GM18511 (cell line): ENCODE measurements around the gene SEC14L6.
"Not testable (repeated sequence)": the region's sequence is repeated elsewhere in the genome, so short reads cannot be mapped to it uniquely, and the experiment has no call there.

Experiments used
- ATAC-seq: cut with Tn5 transposase; IDR thresholded peaks from one replicate; pipeline ENCODE4 v1.9.1; 2021; ENCODE audit warnings: mild to moderate bottlenecking, moderate library complexity; ENCODE audit not compliant: unreplicated experiment

SEC14L6 gene

DNA sequence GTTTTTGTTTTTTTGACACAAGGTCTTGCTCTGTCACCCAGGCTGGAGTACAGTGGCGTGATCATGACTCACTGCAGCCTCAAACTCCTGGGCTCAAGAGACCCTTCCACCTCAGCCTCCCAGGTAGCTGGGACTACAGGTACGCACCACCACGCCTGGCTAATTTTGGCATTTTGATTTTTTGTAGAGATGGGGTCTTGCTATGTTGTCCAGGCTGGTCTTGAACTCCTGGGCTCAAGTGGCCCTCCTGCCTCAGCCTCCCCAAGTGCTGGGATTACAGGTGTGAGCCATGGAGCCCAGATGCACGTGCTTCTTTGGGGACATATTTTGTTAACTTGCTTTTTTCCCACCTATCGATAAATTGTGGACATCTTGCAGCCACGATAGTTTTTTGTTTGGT, 20.7 kb upstream of the SEC14L6 start:
- not testable (repeated sequence) for ATAC-seq

GRCh38 chr22:30566125-30566524, 19.6 kb upstream of the SEC14L6 start:
- no peak for ATAC-seq

DNA sequence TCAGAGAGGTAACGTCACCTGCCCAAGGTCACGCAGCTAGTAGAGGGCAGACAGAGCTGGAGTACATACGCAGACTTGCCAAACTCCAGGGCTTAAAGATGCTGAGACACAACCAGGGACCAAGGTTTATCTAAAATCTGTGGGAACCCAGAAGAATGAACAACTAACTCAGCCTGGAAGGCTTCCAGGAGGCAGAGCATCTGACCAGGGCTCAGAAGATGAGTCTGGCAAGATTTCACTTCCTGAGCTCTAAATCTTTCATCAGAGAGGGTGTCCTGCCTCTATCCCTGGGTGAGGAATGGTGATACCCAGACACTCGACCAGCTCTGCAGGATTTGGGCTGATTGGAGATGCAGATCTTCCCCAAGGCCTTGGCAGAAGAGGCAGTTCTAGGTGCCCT, 18.8 kb upstream of the SEC14L6 start:
- no peak for ATAC-seq

DNA sequence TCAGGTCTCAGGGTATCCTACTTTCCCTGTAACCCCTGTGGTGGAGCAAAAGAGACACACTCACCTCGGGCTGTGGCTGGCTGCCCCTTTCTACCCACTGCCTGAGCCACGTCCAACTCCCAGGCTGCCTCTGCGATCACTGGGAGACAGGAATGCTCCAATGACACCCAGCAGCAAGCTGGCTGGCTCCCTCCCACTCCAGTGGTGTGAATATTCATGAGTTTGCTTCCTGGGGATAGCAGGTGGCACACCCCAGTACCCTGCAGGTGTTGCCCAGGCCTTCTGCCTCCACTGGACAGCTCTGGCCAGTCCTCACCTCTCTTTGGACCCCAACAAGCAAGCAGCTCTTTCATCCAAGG, 18.2 kb upstream of the SEC14L6 start:
- no peak for ATAC-seq

DNA sequence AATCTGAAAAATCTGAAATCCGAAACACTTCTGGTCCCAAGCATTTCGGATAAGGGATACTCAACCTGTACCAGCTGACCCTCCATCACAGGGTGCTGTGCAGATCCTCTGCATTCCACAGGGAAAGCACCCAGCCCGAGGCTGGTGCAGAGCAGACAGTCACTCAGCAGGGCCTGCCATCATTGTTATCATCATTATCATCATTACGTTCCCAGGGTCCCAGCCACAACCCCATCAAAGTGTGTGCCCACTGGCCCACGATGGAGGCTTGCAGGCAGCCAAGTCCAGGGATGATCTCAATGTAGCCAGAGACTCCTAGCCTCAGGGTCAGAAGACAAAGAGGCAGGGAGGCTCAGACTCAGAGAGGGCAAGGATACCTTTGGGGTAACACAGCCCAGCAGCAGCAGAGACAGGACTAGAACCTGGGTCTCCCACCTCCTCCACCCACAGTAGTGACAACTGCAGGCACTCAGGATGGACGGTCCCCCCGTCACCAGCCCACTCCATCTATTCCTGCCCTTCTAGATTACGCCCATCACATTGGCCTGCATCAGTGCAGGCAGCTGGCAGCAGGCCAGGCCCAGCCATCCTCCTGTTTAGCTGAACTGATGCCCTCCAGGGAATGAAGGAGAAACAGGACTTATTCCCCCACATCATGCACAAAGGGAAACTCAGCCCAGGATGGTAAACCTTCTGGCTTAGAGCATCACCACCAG, 17.7 kb upstream of the SEC14L6 start:
- no peak for ATAC-seq

DNA sequence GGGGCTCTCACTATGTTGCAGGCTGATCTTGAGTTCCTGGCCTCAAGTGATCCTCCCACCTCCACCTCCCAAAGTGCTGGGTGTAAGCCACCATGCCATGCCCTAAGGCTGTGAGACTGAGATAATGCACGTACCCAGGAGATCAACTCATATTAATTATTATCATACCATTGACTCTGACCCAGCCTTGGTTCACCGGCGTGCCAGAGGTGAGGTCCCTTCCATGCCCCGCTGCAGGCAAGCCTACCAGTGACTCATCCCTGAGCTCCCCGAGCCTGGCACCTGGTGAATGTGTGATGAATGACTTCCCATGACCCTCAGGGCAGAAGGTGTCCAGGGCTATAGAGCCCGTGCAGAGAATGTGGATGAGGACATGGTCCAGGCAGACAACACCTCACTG, 15.8 kb upstream of the SEC14L6 start:
- ATAC-seq, result no peak

GRCh38 chr22:30561402-30562189, 15.1 kb upstream of the SEC14L6 start:
- no peak for ATAC-seq

DNA sequence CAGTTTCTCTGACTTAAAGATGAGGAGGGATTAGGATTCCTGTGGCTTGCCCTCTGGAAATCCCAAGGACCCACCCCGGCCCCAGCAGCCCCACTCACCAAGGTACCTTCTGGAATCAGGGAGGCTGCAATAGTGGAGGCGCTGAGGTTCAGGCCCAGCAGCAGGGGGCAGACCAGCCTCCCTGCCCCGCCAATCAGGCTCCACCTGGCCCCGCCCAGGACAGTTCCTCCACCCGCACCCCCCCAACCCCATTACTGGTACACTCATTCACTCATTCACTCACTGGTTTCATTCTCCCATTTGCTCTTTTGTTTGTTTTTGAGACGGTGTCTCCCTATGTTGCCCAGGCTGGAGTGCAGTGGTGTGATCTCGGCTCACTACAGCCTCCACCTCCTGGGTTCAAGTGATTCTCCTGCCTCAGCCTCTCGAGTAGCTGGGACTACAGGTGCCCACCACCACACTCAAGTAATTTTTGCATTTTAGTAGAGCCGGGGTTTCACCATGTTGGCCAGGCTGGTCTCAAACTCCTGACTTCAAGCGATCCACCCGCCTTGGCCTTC, 14.2 kb upstream of the SEC14L6 start:
- ATAC-seq, result not testable (repeated sequence)

GRCh38 chr22:30559889-30560288, 13.3 kb upstream of the SEC14L6 start:
- ATAC-seq, result no peak

- no peak for ATAC-seq
Measured at GRCh38 chr22:30557243-30557642, 10.7 kb upstream of the SEC14L6 start.

GRCh38 chr22:30556388-30556787, 9.8 kb upstream of the SEC14L6 start:
- no peak for ATAC-seq

DNA sequence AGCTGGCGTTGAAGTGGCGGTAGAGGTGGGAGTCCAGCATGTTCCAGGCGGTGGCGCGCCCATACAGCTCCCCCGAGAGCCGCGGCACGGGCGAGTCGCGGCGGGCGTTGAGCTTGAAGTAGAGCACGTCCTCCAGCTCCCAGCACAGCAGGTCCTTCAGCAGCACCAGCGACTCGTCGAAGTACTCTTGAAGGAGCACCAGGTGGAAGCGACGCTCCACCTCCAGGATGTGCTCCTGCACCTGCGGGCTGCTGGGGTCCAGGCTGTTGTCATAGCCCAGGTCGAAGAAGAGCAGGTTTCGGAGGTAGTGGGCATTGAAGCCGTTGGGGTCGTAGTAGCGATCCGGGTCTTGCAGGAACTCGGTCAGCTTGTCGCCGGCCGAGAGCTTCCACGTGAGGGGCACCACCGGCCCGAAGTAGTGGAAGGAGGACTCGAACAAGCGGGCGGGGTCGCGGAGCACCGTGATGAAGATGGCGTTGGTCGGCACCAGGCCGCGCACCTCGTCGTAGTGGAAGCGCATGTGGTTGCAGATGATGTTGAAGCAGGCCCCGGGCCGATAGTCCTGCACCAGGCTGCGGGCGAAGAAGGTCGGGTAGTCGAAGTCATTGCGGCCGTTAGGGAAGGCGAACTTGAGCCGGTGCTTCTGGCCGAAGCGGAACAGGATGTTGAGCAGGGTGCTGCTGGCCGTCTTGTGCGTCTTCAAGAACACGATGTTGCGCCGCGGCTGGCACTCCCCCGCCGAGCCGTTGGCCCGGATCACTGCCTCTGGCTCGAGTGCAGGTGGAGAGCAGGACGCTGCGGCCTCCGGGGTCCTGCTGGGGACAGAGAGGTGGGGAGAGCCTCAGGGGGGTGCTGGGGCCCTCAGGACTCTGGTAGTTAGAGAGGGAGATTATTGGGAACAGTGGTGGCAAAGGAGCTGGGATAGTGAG, 9.0 kb upstream of the SEC14L6 start:
- no peak for ATAC-seq

DNA sequence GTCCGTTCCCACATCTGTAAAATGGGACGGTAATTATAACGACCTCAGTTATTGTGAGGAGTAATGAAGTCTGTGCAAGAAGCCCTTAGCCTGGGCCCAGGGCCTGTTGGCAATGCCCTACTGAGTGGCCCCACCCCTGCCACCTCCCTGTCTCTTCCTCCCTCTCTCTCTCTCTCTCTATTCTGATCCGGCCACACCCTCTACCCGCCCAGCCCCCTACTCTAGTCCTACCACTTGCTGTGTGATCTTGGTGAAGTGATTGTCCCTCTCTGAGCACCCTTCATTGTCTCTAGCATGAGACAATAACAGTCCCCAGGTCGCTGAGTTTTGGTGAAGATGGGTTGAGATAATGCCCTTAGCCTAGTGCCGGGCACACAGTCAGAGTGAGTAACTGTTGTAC, 7.4 kb upstream of the SEC14L6 start:
- ATAC-seq, result no peak

DNA sequence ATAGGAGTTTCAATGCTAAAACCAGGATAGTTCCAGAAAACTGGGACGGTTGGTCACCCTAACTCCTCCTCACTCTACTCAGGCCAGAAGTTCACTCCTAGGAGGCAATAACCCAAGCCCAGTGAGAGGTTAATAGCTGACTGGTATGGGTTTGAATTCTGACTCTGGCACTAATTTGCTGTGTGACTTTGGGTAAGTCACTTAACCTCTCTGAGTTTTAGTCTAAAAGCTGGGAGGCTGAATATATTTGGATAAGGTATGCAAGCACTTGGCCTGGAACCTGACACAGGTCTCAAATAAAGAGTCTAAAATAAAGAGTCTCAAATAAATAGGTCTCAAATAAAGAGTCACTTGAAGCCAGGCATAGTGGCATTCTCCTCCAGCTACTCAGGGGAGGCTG, 6.2 kb upstream of the SEC14L6 start:
- no peak for ATAC-seq

DNA sequence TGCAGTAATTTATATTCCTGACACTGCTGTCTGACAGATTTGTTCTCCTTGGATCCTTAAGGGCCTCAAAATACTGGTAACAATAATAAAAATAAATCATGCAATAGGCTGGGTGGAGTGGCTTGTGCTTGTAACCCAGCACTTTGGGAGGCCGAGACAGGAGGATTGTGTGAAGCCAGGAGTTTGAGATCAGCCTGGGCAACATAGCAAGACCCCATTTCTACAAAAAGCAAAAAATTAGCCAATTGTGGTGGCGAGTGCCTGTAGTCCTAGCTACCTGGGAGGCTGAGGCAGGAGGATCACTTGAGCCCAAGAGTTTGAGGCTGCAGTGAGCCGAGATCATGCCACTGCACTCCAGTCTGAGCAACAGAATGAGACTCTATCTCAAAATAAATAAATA, 5.3 kb upstream of the SEC14L6 start:
- ATAC-seq, result not testable (repeated sequence)

DNA sequence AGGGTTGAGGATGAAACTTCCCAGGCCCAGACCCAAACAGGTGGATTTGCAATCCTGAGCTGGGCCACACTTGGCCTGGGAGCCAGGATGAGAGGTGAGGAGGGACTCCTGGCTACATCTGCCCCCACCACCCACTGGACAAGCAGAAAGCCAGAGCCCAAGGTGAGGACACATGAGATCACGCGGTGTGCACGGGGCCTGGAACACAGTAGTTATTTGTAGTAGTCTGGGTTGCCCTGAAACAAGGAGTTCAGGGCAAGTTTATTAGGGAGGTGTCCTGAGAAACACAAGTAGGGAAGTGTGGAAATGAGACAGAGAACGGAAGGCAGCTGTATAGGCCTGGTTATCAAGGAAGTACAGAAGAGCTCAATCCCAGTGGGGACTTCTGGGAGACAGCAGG, 647 bp upstream of the SEC14L6 start:
- no peak for ATAC-seq

DNA sequence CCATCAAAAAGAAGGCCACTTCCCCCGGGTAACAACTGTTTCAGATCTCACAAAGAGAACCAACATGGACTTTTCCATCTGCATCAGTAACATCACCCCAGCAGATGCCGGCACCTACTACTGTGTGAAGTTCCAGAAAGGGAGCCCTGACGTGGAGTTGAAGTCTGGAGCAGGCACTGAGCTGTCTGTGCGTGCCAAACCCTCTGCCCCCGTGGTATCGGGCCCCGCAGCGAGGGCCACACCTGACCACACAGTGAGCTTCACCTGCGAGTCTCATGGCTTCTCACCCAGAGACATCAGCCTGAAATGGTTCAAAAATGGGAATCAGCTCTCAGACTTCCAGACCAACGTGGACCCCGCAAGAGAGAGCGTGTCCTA, 3.7 kb downstream of the SEC14L6 start:
- ATAC-seq, result no peak

DNA sequence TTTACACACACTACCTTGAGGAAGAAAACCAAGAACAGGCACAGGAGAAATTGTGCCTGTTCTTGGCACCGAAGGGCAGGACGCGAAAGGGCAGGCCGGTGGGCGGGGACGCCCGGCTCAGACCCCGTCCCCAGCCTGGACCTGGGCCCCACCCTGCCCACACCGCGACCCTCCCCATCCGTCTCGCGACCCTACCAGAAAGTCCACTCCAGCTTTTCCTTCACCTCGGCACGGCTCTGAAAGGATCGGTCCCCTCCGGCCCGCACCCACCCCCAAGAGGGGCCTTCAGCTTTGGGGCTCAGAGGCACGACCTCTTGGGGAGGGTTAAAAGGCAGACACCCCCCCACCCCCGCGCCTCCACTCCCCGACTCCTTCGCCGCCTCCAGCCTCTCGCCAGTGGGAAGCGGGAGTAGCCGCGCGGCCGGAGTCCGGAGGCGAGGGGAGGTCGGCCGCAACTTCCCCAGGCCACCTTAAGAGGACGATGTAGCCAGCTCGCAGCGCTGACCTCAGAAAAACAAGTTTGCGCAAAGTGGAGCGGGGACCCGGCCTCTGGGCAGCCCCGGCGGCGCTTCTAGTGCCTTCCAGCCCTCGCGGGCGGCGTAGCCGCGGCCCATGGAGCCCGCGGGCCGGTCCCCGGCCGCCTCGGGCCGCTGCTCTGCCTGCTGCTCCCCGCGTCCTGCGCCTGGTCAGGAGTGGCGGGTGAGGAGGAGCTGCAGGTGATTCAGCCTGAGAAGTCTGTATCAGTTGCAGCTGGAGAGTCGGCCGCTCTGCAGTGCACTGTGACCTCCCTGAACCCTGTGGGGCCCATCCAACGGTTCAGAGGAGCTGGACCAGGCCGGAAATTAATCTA, 4.4 kb downstream of the SEC14L6 start:
- no peak for ATAC-seq

DNA sequence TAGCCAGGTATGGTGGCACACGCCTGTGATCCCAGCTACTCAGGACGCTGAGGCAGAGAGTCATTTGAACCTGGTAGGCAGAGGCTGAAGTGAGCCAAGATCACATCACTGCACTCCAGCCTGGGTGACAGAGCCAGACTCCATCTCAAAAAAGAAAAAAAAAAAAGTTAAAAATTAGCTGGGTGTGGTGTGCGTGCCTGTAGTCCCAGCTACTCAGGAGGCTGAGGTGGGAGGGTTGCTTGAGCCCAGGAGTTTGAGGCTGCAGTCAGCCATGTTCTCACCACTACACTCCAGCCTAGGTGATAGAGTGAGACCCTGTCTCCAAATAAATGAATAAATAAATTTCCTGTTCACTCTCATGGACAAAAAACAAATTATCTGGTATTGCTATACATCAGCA, 5.0 kb downstream of the SEC14L6 start:
- ATAC-seq, result not testable (repeated sequence)

GRCh38 chr22:30539368-30539767, 7.2 kb downstream of the SEC14L6 start:
- no peak for ATAC-seq
